Measurements from ENCODE around the gene SH3BGRL2.

DNA sequence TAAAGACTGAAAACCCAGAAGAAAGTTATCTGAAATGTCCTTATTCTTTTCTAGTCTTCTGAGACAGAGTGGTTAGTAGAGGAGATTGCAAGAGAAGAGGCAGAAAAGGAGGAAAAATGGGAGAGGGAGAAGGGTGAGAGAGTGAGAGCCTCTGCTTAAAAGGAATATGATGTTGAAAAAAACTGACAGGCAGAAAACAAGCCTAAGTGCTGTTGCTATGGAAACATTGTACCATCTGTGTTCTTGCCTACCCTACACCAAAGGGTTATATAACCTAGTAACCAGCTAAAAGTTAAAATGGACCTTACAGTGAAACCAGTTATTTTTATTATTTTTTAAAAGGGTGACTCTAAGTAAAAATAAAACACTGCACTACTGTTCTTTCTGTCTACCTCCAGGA is 28.3 kb upstream of the SH3BGRL2 start:
- TF ChIP-seq EZH2 (IDR thresholded peaks at IDR 0.05; ENCODE audit: low read length) = no peak
- TF ChIP-seq CTCF (optimal IDR thresholded peaks at IDR 0.05 in 1 of 3, IDR thresholded peaks at IDR 0.05 in 1 of 3, conservative IDR thresholded peaks at IDR 0.05 in 1 of 3; ENCODE audit: extremely low read depth in 1 of 3, insufficient read depth in 2 of 3, low read length in 3 of 3) = no peak
